ENCODE results near the gene SEMA3F.

SEMA3F gene

DNA sequence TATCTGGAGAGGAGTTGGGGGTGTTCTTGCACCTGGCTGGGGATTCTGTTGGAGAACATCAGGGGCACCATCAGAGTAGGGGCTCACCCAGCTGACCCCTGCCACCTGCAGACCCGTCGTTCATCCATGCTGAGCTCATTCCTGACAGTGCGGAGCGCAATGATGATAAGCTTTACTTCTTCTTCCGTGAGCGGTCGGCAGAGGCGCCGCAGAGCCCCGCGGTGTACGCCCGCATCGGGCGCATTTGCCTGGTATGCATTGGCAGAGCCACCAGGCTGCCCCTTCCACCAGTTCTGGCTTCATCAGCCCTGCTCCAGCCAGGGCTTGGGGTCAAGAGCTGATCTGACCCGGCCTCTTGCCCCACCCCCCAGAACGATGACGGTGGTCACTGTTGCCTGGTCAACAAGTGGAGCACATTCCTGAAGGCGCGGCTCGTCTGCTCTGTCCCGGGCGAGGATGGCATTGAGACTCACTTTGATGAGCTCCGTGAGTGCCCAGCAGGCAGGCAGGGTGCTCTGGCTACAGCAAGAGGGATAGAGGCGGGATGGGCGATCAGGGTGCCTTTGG is 27.5 kb downstream of the SEMA3F start:
- TF ChIP-seq CTCF (IDR thresholded peaks at IDR 0.05; ENCODE audit: borderline replicate concordance, control extremely low read depth, extremely low read depth, insufficient read depth, missing control alignments): no peak
- in situ Hi-C loops (cut with MboI; ENCODE audit: low sequenced_read_pairs, unreplicated experiment): no loop called here
- no peak for DNase-seq (ENCODE audit: low spot score)

DNA sequence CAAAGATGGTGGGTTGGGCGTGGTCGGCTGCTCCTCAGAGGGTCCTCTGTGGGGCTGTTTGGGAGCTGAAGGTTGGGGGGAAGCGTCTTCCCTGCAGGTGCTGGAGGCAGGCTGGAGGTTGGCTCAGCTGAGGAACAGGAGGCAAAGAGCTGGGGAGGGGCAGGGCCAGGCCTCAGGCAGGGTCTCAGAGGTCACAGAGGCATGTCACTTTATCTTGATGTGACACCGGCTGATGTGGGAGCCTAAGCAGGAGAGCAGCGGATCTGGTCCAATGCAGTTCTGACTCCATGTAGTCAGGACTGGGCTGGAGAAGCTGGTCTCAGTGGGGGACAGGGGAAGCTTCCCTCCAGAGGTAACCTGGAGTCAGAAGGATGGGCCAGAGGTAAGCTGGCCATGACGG is 28.6 kb downstream of the SEMA3F start:
- in situ Hi-C loops (cut with MboI; ENCODE audit: low sequenced_read_pairs, unreplicated experiment): no loop called here
- DNase-seq (ENCODE audit: low spot score): no peak
- no peak for TF ChIP-seq CTCF (IDR thresholded peaks at IDR 0.05; ENCODE audit: borderline replicate concordance, control extremely low read depth, extremely low read depth, insufficient read depth, missing control alignments)

GRCh38 chr3:50184242-50184978 is 29.3 kb downstream of the SEMA3F start:
- no peak for DNase-seq (ENCODE audit: low spot score)
- TF ChIP-seq CTCF (IDR thresholded peaks at IDR 0.05; ENCODE audit: borderline replicate concordance, control extremely low read depth, extremely low read depth, insufficient read depth, missing control alignments): no peak
- in situ Hi-C loops (cut with MboI; ENCODE audit: low sequenced_read_pairs, unreplicated experiment): no loop called here

- DNase-seq (ENCODE audit: low spot score): no peak
- in situ Hi-C loops (cut with MboI; ENCODE audit: low sequenced_read_pairs, unreplicated experiment): no loop called here
- TF ChIP-seq CTCF (IDR thresholded peaks at IDR 0.05; ENCODE audit: borderline replicate concordance, control extremely low read depth, extremely low read depth, insufficient read depth, missing control alignments): no peak
Observed at GRCh38 chr3:50185230-50185629, 30.1 kb downstream of the SEMA3F start.

DNA sequence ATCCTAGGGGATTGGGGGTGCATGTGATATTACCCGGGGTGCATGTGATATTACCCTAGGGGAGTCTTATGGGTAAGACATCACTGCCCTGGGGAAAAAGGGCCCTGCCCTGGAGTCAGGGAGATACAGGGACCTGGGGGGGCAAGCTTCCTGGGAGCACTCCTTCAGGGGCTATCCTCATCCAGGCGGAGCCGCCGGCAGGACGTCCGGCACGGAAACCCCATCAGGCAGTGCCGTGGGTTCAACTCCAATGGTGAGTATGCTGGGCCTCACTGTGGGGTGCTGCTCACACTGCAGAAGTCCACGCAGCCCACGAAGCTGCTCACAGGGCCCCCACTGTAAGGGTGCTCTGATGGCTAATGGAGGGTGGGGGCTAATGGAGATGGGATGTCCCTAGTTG is 31.0 kb downstream of the SEMA3F start:
- in situ Hi-C loops (cut with MboI; ENCODE audit: low sequenced_read_pairs, unreplicated experiment): no loop called here
- DNase-seq (ENCODE audit: low spot score): no peak
- no peak for TF ChIP-seq CTCF (IDR thresholded peaks at IDR 0.05; ENCODE audit: borderline replicate concordance, control extremely low read depth, extremely low read depth, insufficient read depth, missing control alignments)

DNA sequence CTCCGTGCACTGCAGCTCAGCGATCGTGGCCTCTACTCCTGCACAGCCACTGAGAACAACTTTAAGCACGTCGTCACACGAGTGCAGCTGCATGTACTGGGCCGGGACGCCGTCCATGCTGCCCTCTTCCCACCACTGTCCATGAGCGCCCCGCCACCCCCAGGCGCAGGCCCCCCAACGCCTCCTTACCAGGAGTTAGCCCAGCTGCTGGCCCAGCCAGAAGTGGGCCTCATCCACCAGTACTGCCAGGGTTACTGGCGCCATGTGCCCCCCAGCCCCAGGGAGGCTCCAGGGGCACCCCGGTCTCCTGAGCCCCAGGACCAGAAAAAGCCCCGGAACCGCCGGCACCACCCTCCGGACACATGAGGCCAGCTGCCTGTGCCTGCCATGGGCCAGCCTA is 32.6 kb downstream of the SEMA3F start:
- no peak for DNase-seq (ENCODE audit: low spot score)
- no peak for TF ChIP-seq CTCF (IDR thresholded peaks at IDR 0.05; ENCODE audit: borderline replicate concordance, control extremely low read depth, extremely low read depth, insufficient read depth, missing control alignments)
- in situ Hi-C loops (cut with MboI; ENCODE audit: low sequenced_read_pairs, unreplicated experiment): no loop called here

Data from GM13976 (cell line).